HEK293T (cell line): ENCODE measurements around the gene HOXC5.

ENCODE experiments used
- ARNT ChIP-seq: fragments of 450-650 bp; IDR thresholded peaks from 2 replicates; pipeline ENCODE4 v1.6.1; 2017; ENCODE audit warnings: mild to moderate bottlenecking
- ELF4 ChIP-seq: fragments of 450-650 bp; IDR thresholded peaks from 2 replicates; pipeline ENCODE4 v1.6.1; 2017; ENCODE audit warnings: antibody characterized with exemption
- HDGF ChIP-seq: fragments of 450-650 bp; IDR thresholded peaks from 2 replicates; pipeline ENCODE4 v1.6.1; 2017; ENCODE audit warnings: antibody characterized with exemption, borderline replicate concordance
- L3MBTL2 ChIP-seq: fragments of 450-650 bp; conservative IDR thresholded peaks from 2 replicates; pipeline ENCODE4 v1.6.1; 2016; ENCODE audit warnings: mild to moderate bottlenecking
- NFRKB ChIP-seq: fragments of 450-650 bp; IDR thresholded peaks from 2 replicates; pipeline ENCODE4 v1.6.1; 2016; ENCODE audit warnings: mild to moderate bottlenecking, moderate library complexity
- SP1 ChIP-seq: fragments of 450-650 bp; IDR thresholded peaks from 2 replicates; pipeline ENCODE4 v1.6.1; 2017
- SUZ12 ChIP-seq: fragments of 450-650 bp; IDR thresholded peaks from 2 replicates; pipeline ENCODE4 v1.6.1; 2016; ENCODE audit warnings: mild to moderate bottlenecking
- TF ChIP-seq, protein P1 (sequence below): fragments of 450-650 bp; IDR thresholded peaks from 2 replicates; pipeline ENCODE4 v1.6.1; 2016

DNA sequence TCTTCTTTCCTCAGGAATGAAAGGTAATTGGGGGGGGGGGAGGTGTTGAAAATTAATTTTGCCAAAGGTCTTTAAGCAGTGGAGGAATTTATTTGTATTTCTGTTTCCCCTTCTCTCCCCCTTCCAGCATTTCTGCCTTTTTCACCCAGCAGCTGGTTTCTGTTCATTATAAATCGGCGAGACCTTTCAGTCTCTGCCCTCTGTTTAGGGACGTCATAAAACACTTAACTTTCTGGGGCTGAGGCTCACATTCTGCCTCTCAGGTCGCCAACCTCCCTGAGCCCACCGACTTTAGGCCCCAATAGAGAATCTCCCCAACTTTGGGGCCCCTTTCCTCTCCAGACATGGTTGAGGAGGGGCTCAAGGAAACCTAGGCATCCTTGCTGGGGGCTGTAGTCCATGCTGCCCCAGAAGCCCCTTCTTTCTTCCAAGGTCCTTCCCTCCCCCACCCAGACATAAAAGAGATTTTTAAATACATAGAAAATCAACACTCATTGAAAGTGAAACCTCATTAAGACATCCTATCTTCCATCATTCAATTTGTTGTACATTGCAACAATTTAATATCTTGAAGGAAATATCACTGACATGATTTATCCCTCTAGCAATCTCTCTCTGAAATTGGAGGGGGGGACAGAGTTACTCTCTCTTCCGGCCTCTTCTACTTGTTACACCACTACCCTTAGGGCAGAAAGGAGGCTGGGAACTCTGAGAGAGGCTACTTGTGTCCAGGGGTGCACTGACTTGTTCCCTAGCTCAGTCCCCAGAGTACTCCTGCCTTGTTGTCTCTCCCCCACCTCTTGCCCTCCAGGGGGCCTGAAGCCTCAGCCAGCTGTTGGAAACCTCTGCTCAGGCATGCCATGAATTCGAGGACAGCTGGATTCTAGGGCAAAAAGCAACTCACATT lies 7.1 kb upstream of the HOXC5 start:
- TF ChIP-seq ARNT (no peak), ELF4 (no peak), L3MBTL2 (no peak), HDGF (no peak), NFRKB (no peak), SUZ12 (no peak), SP1 (no peak)
- TF ChIP-seq, protein P1, sequence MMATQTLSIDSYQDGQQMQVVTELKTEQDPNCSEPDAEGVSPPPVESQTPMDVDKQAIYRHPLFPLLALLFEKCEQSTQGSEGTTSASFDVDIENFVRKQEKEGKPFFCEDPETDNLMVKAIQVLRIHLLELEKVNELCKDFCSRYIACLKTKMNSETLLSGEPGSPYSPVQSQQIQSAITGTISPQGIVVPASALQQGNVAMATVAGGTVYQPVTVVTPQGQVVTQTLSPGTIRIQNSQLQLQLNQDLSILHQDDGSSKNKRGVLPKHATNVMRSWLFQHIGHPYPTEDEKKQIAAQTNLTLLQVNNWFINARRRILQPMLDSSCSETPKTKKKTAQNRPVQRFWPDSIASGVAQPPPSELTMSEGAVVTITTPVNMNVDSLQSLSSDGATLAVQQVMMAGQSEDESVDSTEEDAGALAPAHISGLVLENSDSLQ, result peak; percentile 83
